Measurements from ENCODE around the gene IL1RAPL2.
"Not testable (repeated sequence)": the region's sequence is repeated elsewhere in the genome, so short reads cannot be mapped to it uniquely, and the experiment has no call there.

Gene IL1RAPL2

GRCh38 chrX:104565791-104566680 is at the start of gene IL1RAPL2:
IL1RAPL2 (plus strand) TSS chrX:104566199.
- DNase-seq (ENCODE audit: low read depth in 2 of 2): no peak

- DNase-seq (ENCODE audit: low read depth in 2 of 2): no peak
Measured at GRCh38 chrX:104522386-104522785, 43.6 kb upstream of the IL1RAPL2 start.

GRCh38 chrX:104523858-104524257 is 42.1 kb upstream of the IL1RAPL2 start:
- DNase-seq (ENCODE audit: low read depth in 2 of 2): no peak

GRCh38 chrX:104539081-104539480 is 26.9 kb upstream of the IL1RAPL2 start:
- DNase-seq (ENCODE audit: low read depth in 2 of 2): no peak

- not testable (repeated sequence) for DNase-seq (ENCODE audit: low read depth in 2 of 2)
Measured at GRCh38 chrX:104542447-104542846, 23.6 kb upstream of the IL1RAPL2 start.

- DNase-seq (ENCODE audit: low read depth in 2 of 2): no peak
Measured at GRCh38 chrX:104564335-104564734, 1.7 kb upstream of the IL1RAPL2 start.

- no peak for DNase-seq (ENCODE audit: low read depth in 2 of 2)
Measured at GRCh38 chrX:104564921-104565703, 887 bp upstream of the IL1RAPL2 start.

GRCh38 chrX:104566681-104567501 is 892 bp downstream of the IL1RAPL2 start:
- no peak for DNase-seq (ENCODE audit: low read depth in 2 of 2)

- DNase-seq (ENCODE audit: low read depth in 2 of 2): no peak
Measured at GRCh38 chrX:104567506-104567905, 1.5 kb downstream of the IL1RAPL2 start.

GRCh38 chrX:104568304-104568915 is 2.4 kb downstream of the IL1RAPL2 start:
- no peak for DNase-seq (ENCODE audit: low read depth in 2 of 2)

GRCh38 chrX:104618106-104618895 is 52.3 kb downstream of the IL1RAPL2 start:
- no peak for DNase-seq (ENCODE audit: low read depth in 2 of 2)

- no peak for DNase-seq (ENCODE audit: low read depth in 2 of 2)
Measured at GRCh38 chrX:104621781-104622180, 55.8 kb downstream of the IL1RAPL2 start.

- no peak for DNase-seq (ENCODE audit: low read depth in 2 of 2)
Measured at GRCh38 chrX:104641176-104641575, 75.2 kb downstream of the IL1RAPL2 start.

- no peak for DNase-seq (ENCODE audit: low read depth in 2 of 2)
Measured at GRCh38 chrX:104647084-104647483, 81.1 kb downstream of the IL1RAPL2 start.

GRCh38 chrX:104659005-104659744 is 93.2 kb downstream of the IL1RAPL2 start:
- no peak for DNase-seq (ENCODE audit: low read depth in 2 of 2)

GRCh38 chrX:104660092-104660491 is 94.1 kb downstream of the IL1RAPL2 start:
- no peak for DNase-seq (ENCODE audit: low read depth in 2 of 2)

GRCh38 chrX:104662694-104663093 is 96.7 kb downstream of the IL1RAPL2 start:
- no peak for DNase-seq (ENCODE audit: low read depth in 2 of 2)

GRCh38 chrX:104665691-104666090 is 99.7 kb downstream of the IL1RAPL2 start:
- DNase-seq (ENCODE audit: low read depth in 2 of 2): no peak

GRCh38 chrX:104668550-104668949 is 102.6 kb downstream of the IL1RAPL2 start:
- DNase-seq (ENCODE audit: low read depth in 2 of 2): no peak

GRCh38 chrX:104669063-104669462 is 103.1 kb downstream of the IL1RAPL2 start:
- DNase-seq (ENCODE audit: low read depth in 2 of 2): no peak

Data from stimulated activated CD4-positive, alpha-beta T cell treated with anti-CD3 and anti-CD28 coated beads, Interleukin-4, amount 100 ng/mL, for 48 hours (primary cell).